HG03520 (cell line): ENCODE data around the gene PLD4.
"Not testable (repeated sequence)": the region's sequence is repeated elsewhere in the genome, so short reads cannot be mapped to it uniquely, and the experiment has no call there.

Experiments
- ATAC-seq: cut with Tn5 transposase; IDR thresholded peaks from one replicate; pipeline ENCODE4 v1.9.1; 2021; ENCODE audit warnings: mild to moderate bottlenecking, moderate library complexity; ENCODE audit not compliant: unreplicated experiment

The PLD4 gene

DNA sequence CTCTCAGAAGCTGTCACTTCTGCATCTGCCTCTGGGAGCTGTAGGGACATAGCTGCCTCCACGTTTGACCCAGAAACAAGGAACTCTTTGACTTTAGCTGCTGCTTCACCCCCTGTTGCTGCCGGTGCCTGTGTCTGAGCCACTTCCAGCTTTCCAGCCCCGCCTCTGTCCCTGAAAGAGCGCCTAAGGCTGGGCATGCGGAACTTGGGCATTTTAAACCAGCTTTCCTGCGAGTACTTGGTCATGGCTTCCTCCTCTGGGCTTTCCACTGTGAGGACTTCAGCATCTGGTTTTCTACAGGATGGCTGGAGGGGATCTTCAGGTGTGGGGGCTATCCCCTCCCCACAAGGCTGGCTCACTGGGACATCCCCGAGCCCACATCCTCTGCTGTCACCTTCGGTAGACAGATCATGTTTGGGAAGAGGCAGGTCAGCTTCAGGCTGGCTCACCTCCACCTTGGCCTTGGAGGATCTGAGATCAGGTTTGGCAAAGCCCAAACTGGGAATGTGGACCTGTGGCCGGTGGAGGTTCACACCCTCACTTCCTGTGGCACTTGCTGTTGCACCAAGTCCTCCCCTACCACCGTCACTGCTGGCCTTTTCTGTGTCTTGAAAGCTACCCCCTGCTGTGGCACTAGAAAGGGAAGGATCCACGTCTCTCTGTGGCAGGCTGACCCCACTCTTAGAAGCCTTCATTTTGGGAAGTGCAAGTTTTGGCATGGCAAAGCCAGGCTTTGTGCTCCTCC lies 15.2 kb downstream of the PLD4 start:
- no peak for ATAC-seq

GRCh38 chr14:104940526-104941150 lies 16.0 kb downstream of the PLD4 start:
- no peak for ATAC-seq

DNA sequence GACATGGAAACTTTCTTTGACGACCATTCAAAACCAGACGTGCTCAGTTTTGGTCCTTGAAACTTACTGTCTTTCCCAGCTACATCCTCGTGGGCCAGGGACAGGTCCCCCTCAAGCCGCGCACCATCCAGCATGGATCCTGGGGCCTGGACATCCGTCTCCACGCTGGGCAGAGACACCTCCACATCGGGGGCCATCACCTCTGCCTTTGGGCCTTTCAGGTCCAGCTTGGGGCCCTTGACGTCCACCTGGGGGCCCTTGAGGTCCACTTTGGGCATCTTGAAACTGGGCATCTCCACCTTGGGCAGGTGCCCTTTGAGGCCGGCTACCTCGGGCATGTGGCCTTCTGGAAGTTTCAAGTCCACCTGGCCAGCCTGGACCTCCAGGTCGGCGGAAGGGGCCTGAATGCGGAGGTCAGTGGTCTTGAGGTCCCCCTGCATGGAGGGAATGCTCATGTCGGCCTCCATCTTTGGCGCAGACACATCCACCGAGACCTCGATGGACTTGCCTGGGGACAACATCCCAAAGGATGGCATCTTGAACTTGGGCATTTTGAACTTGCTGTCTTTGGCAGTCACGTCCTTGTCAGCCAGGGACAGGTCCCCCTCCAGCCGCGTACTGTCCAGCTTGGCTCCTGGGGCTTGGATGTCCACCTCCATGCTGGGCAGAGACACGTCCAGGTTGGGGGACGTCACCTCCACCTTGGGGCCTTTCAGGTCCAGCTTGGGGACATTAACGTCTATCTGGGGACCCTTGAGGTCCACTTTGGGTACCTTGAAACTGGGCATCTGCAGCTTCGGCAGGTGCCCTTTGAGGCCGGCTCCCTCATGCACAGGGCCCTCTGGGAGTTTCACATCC lies 17.1 kb downstream of the PLD4 start:
- ATAC-seq: no peak

- no peak for ATAC-seq
Measured at GRCh38 chr14:104942586-104942985, 17.9 kb downstream of the PLD4 start.

DNA sequence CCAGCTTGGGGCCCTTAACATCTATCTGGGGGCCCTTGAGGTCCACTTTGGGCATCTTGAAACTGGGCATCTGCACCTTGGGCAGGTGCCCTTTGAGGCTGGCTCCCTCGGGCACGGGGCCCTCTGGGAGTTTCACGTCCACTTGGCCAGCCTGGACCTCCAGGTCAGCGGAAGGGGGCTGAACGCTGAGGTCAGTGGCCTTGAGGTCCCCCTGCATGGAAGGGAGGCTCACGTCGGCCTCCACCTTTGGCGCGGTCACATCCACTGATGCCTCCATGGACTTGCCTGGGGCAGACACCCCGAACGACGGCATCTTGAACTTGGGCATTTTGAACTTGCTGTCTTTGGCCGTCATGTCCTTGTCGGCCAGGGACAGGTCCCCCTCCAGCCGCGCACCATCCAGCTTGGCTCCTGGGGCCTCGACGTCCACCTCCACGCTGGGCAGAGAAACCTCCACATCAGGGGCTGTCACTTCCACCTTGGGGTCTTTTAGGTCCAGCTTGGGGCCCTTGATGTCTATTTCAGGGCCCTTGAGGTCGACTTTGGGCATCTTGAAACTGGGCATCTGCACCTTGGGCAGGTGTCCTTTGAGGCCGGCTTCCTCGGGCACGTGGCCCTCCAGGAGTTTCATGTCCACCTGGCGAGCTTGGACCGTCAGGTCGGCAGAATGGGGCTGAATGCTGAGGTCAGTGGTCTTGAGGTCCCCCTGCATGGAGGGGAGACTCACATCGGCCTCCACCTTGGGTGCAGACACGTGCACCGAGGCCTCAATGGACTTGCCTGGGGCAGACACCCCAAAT lies 18.7 kb downstream of the PLD4 start:
- not testable (repeated sequence) for ATAC-seq

GRCh38 chr14:104944016-104944308 lies 19.3 kb downstream of the PLD4 start:
- not testable (repeated sequence) for ATAC-seq

DNA sequence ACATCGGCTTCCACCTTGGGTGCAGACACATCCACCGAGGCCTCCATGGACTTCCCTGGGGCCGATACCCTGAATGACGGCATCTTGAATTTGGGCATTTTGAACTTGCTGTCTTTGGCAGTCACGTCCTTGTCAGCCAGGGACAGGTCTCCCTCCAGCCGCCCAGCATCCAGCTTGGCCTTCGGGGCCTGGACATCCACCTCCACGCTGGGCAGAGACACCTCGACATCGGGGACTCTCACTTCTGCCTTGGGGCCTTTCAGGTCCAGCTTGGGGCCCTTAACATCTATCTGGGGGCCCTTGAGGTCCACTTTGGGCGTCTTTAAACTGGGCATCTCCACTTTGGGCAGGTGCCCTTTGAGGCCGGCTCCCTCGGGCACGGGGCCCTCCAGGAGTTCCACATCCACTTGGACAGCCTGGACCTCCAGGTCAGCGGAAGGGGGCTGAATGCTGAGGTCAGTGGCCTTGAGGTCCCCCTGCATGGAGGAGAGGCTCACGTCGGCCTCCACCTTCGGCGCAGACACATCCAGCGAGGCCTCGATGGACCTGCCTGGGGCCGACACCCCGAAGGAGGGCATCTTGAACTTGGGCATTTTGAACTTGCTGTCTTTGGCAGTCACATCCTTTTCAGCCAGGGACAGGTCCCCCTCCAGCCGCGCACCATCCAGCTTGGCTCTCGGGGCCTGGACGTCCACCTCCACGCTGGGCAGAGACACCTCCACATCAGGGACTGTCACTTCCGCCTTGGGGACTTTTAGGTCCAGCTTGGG lies 19.9 kb downstream of the PLD4 start:
- not testable (repeated sequence) for ATAC-seq

DNA sequence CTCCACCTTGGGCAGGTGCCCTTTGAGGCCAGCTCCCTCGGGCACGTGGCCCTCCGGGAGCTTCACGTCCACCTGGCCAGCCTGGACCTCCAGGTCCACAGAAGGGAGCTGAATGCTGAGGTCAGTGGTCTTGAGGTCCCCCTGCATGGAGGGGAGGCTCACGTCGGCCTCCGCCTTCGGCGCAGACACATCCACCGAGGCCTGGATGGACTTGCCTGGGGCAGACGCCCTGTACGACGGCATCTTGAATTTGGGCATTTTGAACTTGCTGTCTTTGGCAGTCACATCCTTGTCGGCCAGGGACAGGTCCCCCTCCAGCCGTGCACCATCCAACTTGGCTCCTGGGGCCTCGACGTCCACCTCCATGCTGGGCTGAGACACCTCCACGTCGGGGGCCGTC lies 20.6 kb downstream of the PLD4 start:
- ATAC-seq: not testable (repeated sequence)

DNA sequence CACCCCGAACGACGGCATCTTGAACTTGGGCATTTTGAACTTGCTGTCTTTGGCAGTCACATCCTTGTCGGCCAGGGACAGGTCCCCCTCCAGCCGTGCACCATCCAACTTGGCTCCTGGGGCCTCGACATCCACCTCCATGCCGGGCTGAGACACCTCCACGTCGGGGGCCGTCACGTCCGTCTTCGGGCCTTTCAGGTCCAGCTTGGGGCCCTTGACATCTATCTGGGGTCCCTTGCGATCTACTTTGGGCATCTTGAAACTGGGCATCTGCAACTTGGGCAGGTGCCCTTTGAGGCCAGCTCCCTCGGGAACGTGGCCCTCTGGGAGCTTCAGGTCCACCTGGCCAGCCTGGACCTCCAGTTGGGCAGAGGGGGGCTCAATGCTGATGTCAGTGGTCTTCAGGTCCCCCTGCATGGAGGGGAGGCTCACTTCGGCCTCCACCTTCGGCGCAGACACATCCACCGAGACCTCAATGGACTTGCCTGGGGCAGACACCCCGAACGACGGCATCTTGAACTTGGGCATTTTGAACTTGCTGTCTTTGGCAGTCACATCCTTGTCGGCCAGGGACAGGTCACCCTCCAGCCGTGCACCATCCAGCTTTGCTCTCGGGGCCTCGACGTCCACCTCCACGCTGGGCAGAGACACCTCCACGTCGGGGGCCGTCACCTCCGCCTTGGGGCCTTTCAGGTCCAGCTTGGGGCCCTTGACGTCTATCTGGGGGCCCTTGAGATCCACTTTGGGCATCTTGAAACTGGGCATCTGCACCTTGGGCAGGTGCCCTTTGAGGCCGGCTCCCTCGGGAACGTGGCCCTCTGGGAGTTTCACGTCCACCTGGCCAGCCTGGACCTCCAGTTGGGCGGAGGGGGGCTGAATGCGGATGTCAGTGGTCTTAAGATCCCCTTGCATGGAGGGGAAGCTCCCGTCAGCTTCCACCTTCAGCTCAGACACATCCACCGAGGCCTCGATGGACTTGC lies 21.6 kb downstream of the PLD4 start:
- not testable (repeated sequence) for ATAC-seq

- ATAC-seq: not testable (repeated sequence)
Measured at GRCh38 chr14:104947201-104947600, 22.5 kb downstream of the PLD4 start.

DNA sequence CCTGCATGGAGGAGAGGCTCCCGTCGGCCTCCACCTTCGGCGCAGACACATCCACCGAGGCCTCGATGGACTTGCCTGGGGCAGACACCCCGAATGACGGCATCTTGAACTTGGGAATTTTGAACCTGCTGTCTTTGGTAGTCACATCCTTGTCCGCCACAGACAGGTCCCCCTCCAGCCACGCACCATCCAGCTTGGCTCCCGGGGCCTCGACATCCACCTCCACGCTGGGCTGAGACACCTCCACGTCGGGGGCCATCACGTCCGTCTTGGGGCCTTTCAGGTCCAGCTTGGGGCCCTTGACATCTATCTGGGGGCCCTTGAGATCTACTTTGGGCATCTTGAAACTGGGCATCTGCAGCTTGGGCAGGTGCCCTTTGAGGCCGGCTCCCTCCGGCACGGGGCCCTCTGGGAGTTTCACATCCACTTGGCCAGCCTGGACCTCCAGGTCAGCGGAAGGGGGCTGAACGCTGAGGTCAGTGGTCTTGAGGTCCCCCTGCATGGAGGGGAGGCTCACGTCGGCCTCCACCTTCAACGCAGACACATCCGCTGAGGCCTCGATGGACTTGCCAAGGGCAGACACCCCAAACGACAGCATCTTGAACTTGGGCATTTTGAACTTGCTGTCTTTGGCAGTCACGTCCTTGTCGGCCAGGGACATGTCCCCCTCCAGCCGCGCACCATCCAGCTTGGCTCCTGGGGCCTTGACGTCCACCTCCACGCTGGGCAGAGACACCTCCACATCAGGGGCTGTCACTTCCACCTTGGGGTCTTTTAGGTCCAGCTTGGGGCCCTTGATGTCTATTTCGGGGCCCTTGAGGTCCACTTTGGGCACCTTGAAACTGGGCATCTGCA lies 23.4 kb downstream of the PLD4 start:
- ATAC-seq: not testable (repeated sequence)

GRCh38 chr14:104948736-104949031 lies 24.0 kb downstream of the PLD4 start:
- ATAC-seq: no peak

DNA sequence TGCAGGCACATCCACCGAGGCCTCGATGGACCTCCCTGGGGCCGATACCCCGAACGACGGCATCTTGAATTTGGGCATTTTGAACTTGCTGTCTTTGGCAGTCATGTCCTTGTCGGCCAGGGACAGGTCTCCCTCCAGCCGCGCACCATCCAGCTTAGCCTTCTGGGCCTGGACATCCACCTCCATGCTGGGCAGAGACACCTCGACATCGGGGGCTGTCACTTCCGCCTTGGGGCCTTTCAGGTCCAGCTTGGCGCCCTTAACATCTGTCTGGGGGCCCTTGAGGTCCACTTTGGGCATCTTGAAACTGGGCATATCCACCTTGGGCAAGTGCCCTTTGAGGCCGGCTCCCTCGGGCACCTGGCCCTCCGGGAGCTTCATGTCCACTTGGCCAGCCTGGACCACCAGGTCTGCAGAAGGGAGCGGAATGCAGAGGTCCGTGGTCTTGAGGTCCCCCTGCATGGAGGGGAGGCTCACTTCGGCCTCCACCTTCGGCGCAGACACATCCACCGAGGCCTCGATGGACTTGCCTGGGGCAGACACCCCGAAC lies 24.8 kb downstream of the PLD4 start:
- not testable (repeated sequence) for ATAC-seq

DNA sequence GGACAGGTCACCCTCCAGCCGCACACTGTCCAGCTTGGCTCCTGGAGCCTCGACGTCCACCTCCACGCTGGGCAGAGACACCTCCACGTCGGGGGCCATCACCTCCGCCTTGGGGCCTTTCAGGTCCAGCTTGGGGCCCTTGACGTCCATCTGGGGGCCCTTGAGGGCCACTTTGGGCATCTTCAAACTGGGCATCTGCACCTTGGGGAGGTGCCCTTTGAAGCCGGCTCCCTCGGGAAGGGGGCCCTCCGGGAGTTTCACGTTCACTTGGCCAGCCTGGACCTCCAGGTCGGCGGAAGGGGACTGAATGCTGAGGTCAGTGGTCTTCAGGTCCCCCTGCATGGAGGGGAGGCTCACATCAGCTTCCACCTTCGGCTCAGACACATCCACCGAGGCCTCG lies 25.3 kb downstream of the PLD4 start:
- ATAC-seq: no peak

DNA sequence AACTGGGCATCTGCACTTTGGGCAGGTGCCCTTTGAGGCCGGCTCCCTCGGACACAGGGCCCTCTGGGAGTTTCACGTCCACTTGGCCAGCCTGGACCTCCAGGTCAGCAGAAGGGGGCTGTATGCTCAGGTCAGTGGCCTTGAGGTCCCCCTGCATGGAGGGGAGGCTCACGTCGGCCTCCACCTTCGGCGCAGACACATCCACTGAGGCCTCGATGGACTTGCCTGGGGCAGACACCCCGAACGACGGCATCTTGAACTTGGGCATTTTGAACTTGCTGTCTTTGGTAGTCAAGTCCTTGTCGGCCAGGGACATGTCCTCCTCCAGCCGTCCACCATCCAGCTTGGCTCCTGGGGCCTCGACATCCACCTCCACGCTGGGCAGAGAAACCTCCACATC lies 26.0 kb downstream of the PLD4 start:
- not testable (repeated sequence) for ATAC-seq

DNA sequence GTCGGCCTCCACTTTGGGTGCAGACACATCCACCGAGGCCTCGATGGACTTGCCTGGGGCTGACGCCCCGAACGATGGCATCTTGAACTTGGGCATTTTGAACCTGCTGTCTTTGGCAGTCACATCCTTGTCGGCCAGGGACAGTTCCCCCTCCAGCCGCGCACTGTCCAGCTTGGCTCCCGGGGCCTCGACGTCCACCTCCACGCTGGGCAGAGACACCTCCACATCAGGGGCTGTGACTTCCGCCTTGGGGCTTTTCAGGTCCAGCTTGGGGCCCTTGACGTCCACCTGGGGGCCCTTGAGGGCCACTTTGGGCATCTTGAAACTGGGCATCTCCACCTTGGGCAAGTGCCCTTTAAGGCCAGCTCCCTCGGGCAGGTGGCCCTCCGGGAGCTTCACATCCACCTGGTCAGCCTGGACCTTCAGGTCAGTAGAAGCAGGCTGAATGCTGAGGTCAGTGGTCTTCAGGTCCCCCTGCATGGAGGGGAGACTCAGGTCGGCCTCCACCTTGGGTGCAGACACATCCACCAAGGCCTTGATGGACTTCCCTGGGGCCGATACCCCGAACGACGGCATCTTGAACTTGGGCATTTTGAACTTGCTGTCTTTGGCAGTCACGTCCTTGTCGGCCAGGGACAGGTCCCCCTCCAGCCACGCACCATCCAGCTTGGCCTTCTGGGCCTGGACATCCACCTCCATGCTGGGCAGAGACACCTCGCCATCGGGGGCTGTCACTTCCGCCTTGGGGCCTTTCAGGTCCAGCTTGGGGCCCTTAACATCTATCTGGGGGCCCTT lies 27.4 kb downstream of the PLD4 start:
- not testable (repeated sequence) for ATAC-seq

DNA sequence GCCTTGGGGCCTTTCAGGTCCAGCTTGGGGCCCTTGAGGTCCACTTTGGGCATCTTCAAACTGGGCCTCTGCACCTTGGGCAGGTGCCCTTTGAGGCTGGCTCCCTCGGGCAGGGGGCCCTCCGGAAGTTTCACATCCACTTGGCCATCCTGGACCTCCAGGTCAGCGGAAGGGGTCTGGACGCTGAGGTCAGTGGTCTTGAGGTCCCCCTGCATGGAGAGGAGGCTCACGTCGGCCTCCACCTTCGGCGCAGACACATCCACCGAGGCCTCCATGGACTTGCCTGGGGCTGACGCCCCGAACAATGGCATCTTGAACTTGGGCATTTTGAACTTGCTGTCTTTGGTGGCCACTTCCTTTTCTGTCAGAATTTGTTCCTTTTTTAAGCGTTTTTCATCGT lies 28.4 kb downstream of the PLD4 start:
- no peak for ATAC-seq
